K562 (cell line): ENCODE measurements around the gene DRGX. TPM values are rescaled to one million over a fixed set of nuclear protein-coding genes. Genes with fewer than 3 reads are reported as not detected.
A peak's percentile ranks its signal among the peaks of the same experiment; 100 is the strongest.

Experiments
- ATAC-seq: fragments of 200-7000 bp; cut with Tn5 transposase; 3 replicates; pipeline ENCODE4 v1.9.1; 2020; ENCODE audit warnings: moderate library complexity
- BruUV-seq: library from RNA; stranded (reverse); fragments of 400-500 nt; replicated peaks from 2 replicates; lab custom pipeline; 2021; lab: Mats Ljungman, UMichigan
- CTCF ChIA-PET: fragments of 300-600 bp; formaldehyde crosslinking; extraction: SDS; loops from one replicate; lab custom pipeline; 2021; ENCODE audit warnings: low intra/inter-chr PET ratio; lab: Yijun Ruan, JAX
- POLR2A ChIA-PET: fragments of 300-600, 350-650 bp; sonication (Branson Sonifier 250); formaldehyde crosslinking; extraction: SDS; loops from one replicate; lab custom pipeline; 2021; ENCODE audit warnings: antibody characterized with exemption, inconsistent platforms; lab: Yijun Ruan, JAX
- DNase-seq, 4 experiments: peaks; one replicate each; pipeline versions ENCODE4 v3.0.0 to v3.0.0-alpha.2; 2011 to 2018; ENCODE audit warnings: low spot score in 3 of 4, mixed read lengths in 3 of 4; ENCODE audit errors: extremely low read depth in 1 of 4
- FAIRE-seq: peaks from 2 replicates; lab custom pipeline; 2011; peaks lifted over from hg19 to GRCh38; lab: Jason Lieb, UNC
- H2AFZ ChIP-seq: 2 replicates; pipeline ENCODE4 v1.6.0; 2011; ENCODE audit warnings: low read depth, low read length, control low read depth, inconsistent platforms
- H3K27ac ChIP-seq: fragments of 200-600 bp; 3 replicates; pipeline ENCODE4 v1.8.0; 2011; ENCODE audit warnings: low read depth, mild to moderate bottlenecking, control low read depth, inconsistent platforms, low read length, moderate library complexity, mixed read lengths; ENCODE audit errors: extremely low read depth
- H3K27me3 ChIP-seq, 2 experiments: fragments of 300-600 bp in 1 of 2; 2 replicates in 1 of 2; 3 replicates in 1 of 2; pipeline versions ENCODE4 v1.6.0 to v1.8.0; 2011; ENCODE audit warnings: inconsistent platforms in 2 of 2, low read length in 2 of 2, mild to moderate bottlenecking in 1 of 2, mixed read lengths in 1 of 2, moderate library complexity in 1 of 2; ENCODE audit not compliant: control insufficient read depth in 2 of 2, insufficient read depth in 2 of 2
- H3K36me3 ChIP-seq: fragments of 300-600 bp; 3 replicates; pipeline ENCODE4 v1.8.0; 2011; ENCODE audit warnings: mild to moderate bottlenecking, low read length, inconsistent platforms; ENCODE audit not compliant: control insufficient read depth, insufficient read depth
- H3K4me1 ChIP-seq, 2 experiments: fragments of 200-600 bp in 1 of 2; replicated peaks in 1 of 2; 2 replicates in 1 of 2; 3 replicates in 1 of 2; pipeline versions ENCODE4 v1.5.1 to v1.8.0; 2011; ENCODE audit warnings: inconsistent platforms in 2 of 2, low read length in 2 of 2, mild to moderate bottlenecking in 1 of 2, mixed read lengths in 1 of 2, moderate library complexity in 1 of 2; ENCODE audit not compliant: control insufficient read depth in 2 of 2, insufficient read depth in 2 of 2
- H3K4me2 ChIP-seq: 2 replicates; pipeline ENCODE4 v1.6.1; 2011; ENCODE audit warnings: low read length, control low read depth, inconsistent platforms, mixed read lengths; ENCODE audit not compliant: insufficient read depth
- H3K4me3 ChIP-seq: fragments of 200-600 bp; sonication (generic), shearing (Covaris generic); 2 replicates; pipeline ENCODE4 v1.5.1; 2016; ENCODE audit warnings: control low read depth, inconsistent platforms
- H3K79me2 ChIP-seq: fragments of 200-600 bp; 3 replicates; pipeline ENCODE4 v1.8.0; 2011; ENCODE audit warnings: low read length, inconsistent platforms; ENCODE audit not compliant: control insufficient read depth, insufficient read depth
- H3K9ac ChIP-seq, 2 experiments: 2 replicates each; pipeline versions ENCODE4 v1.6.0 to v1.6.1; 2011; ENCODE audit warnings: low read depth in 2 of 2, low read length in 2 of 2, control low read depth in 1 of 2, inconsistent platforms in 1 of 2, mild to moderate bottlenecking in 1 of 2, mixed read lengths in 1 of 2; ENCODE audit not compliant: insufficient read depth in 1 of 2
- H3K9me1 ChIP-seq: one replicate; pipeline ENCODE4 v1.6.0; 2011; ENCODE audit warnings: inconsistent platforms, mild to moderate bottlenecking, low read length, moderate library complexity; ENCODE audit not compliant: control insufficient read depth, insufficient read depth
- H3K9me3 ChIP-seq: replicated peaks from 2 replicates; pipeline ENCODE4 v1.5.1; 2011; ENCODE audit warnings: low read depth, low read length, inconsistent platforms; ENCODE audit not compliant: control insufficient read depth, insufficient read depth
- H4K20me1 ChIP-seq: replicated peaks from 2 replicates; pipeline ENCODE4 v1.6.1; 2011; ENCODE audit warnings: low read length, inconsistent platforms, mixed read lengths; ENCODE audit not compliant: control insufficient read depth, insufficient read depth
- ARHGAP35 ChIP-seq: fragments of 450-650 bp; IDR thresholded peaks from 2 replicates; pipeline ENCODE4 v1.6.1; 2018; ENCODE audit not compliant: partially characterized antibody
- HMGXB4 ChIP-seq: sonication (generic); formaldehyde crosslinking; IDR thresholded peaks from 2 replicates; pipeline ENCODE4 v1.8.1; 2023; ENCODE audit warnings: mild to moderate bottlenecking, missing genetic modification reagents
- IRF2 ChIP-seq: sonication (generic); formaldehyde crosslinking; IDR thresholded peaks from 2 replicates; pipeline ENCODE4 v1.8.1; 2022; ENCODE audit warnings: mild to moderate bottlenecking, missing genetic modification reagents
- KAT2B ChIP-seq: IDR thresholded peaks from one replicate; pipeline ENCODE4 v1.6.1; 2012; ENCODE audit warnings: low read depth, mild to moderate bottlenecking, control low read depth, inconsistent platforms, low read length, moderate library complexity
- MAZ ChIP-seq, 2 experiments: fragments of 450-650 bp in 1 of 2; sonication (generic) in 1 of 2; formaldehyde crosslinking; IDR thresholded peaks in 1 of 2; conservative IDR thresholded peaks in 1 of 2; 2 replicates each; pipeline versions ENCODE4 v1.4.0 to v1.5.0; 2020; ENCODE audit warnings: mild to moderate bottlenecking in 1 of 2, missing genetic modification reagents in 1 of 2
- POLR2AphosphoS2 ChIP-seq: IDR thresholded peaks from 2 replicates; pipeline ENCODE4 v1.6.1; 2012; ENCODE audit warnings: low read length, improper control_type of control experiment
- POLR3A ChIP-seq: IDR thresholded peaks from 2 replicates; pipeline ENCODE4 v1.6.1; 2011; ENCODE audit warnings: borderline replicate concordance, mild to moderate bottlenecking, moderate library complexity; ENCODE audit not compliant: insufficient read length, insufficient read depth; ENCODE audit errors: extremely low read depth
- SP1 ChIP-seq: sonication (generic); formaldehyde crosslinking; IDR thresholded peaks from 2 replicates; pipeline ENCODE4 v1.8.1; 2022; ENCODE audit warnings: mild to moderate bottlenecking, missing genetic modification reagents
- TARDBP ChIP-seq: fragments of 450-650 bp; IDR thresholded peaks from 2 replicates; pipeline ENCODE4 v1.6.1; 2016
- ZNF3 ChIP-seq: fragments of 250-450 bp; sonication (Bioruptor Pico); IDR thresholded peaks from 2 replicates; pipeline ENCODE4 v1.5.0; 2021; ENCODE audit warnings: mild to moderate bottlenecking, moderate library complexity
- ZNF436 ChIP-seq: fragments of 250-450, 450-650 bp; sonication (Bioruptor Pico); formaldehyde crosslinking; IDR thresholded peaks from 2 replicates; pipeline ENCODE4 v1.7.0; 2020; ENCODE audit warnings: mild to moderate bottlenecking
- ZNF586 ChIP-seq: fragments of 450-650 bp; formaldehyde crosslinking; conservative IDR thresholded peaks from 2 replicates; pipeline ENCODE4 v1.4.0; 2020; ENCODE audit warnings: mild to moderate bottlenecking, moderate library complexity
- WGBS: fragments of 100-300 bp; shearing (Covaris generic); methylation state at CpG from one replicate; pipeline ENCODE4 v1.1.6; 2016; ENCODE audit warnings: low coverage, mixed read lengths; ENCODE audit not compliant: insufficient coverage; ENCODE audit errors: missing lambda C conversion rate; 5-methylcytosine and 5-hydroxymethylcytosine counted together
- in situ Hi-C: fragments of 300-500 bp; cut with MboI; formaldehyde crosslinking; loops from 4 replicates; pipeline ENCODE4 v1.15.0; 2018; ENCODE audit warnings: inconsistent platforms, mixed read lengths
- intact Hi-C: fragments of 100-400 bp; cut with micrococcal nuclease; formaldehyde crosslinking; loops from 2 replicates; pipeline ENCODE4 v1.14.2; 2022
- polyA plus RNA-seq, 8 experiments: library from polyadenylated mRNA; depleted of rRNA in 4 of 8; stranded (reverse) in 5 of 8; unstranded in 3 of 8; fragments of >200 nt; fragmentation: Nextera tagmentation in 2 of 8; fragmentation: Illumina TruSeq in 1 of 8; extraction: Ambion mirVana in 2 of 8; extraction: Trizol in 1 of 8; gene quantifications; 2 replicates each; pipeline versions ENCODE4 v1.2.1 to v1.2.3, GENCODE V29; 2011 to 2014; ENCODE audit warnings: inconsistent platforms in 1 of 8, missing spikeins in 1 of 8
- total RNA-seq, 7 experiments: library from RNA; depleted of rRNA in 6 of 7; stranded (reverse); fragments of >200 nt in 6 of 7; fragmentation: Illumina TruSeq in 2 of 7; extraction: Trizol in 2 of 7; gene quantifications; 2 replicates each; pipeline versions ENCODE4 v1.2.1 to v1.2.3, GENCODE V29; 2011 to 2021; ENCODE audit warnings: low replicate concordance in 1 of 7
- TF ChIP-seq, protein P1 (sequence below): fragments of 450-650 bp; IDR thresholded peaks from 2 replicates; pipeline ENCODE4 v1.6.1; 2016; ENCODE audit warnings: antibody characterized with exemption
- TF ChIP-seq, protein P2 (sequence below), 3 experiments: fragments of 200-800 bp in 1 of 3; fragments of 250-450 bp in 1 of 3; fragments of 450-650 bp in 1 of 3; sonication (Bioruptor Pico) in 1 of 3; sonication (Bioruptor generic) in 1 of 3; formaldehyde crosslinking in 1 of 3; IDR thresholded peaks; 2 replicates each; pipeline versions ENCODE4 v1.6.1 to v1.8.0; 2016 to 2022; ENCODE audit warnings: mild to moderate bottlenecking in 2 of 3, missing genetic modification characterization in 2 of 3, missing compliant biosample characterization in 1 of 3, moderate library complexity in 1 of 3

DRGX gene
- total and polyA plus RNA-seq, 9 of the 15 experiments (the other 6 are each of a cell fraction or from before 2014, with no cell fraction given), result not detected

GRCh38 chr10:49417311-49418052, 21.6 kb upstream of the DRGX start:
- Histone ChIP-seq H3K4me1 (0 out of 5 replicates have a peak, but pooled peaks cover 0 to 3% of the 10 kb centered on the region in 2 experiments), H3K9ac (peak overlapping the region in 1 of 2 experiments; percentile 33; a peak in 1 of 4 replicates), H2AFZ (no peak overlapping the region), H3K27me3 (peaks cover 12 to 28% of the 10 kb centered on the region in 2 experiments; a peak in 4 of 5 replicates), H3K36me3 (no peaks in the 10 kb centered on the region), H3K27ac (no peak overlapping the region), H4K20me1 (0 out of 2 replicates have a peak, but pooled peaks cover under 1% of the 10 kb centered on the region), H3K79me2 (no peaks in the 10 kb centered on the region), H3K9me1 (no peaks in the 10 kb centered on the region), H3K4me2 (no peak overlapping the region), H3K9me3 (no peaks in the 10 kb centered on the region), H3K4me3 (no peak overlapping the region)
- ATAC-seq, result peak; percentile 74
- BruUV-seq, result no TSS peak
- ChIA-PET POLR2A (interaction anchor here (0.8 kb wide), 1 partner anchor 1323 kb away, joined by 3 read pairs; no protein-coding TSS in a partner anchor), CTCF (no interaction called here)
- intact Hi-C loops (no loop called here), in situ Hi-C loops (no loop called here)
- no peak for FAIRE-seq
- no peak for DNase-seq
- WGBS, result 5% methylated on average over 27 of the region's 29 CpGs
- TF ChIP-seq KAT2B (no peak), ZNF3 (CRISPR knock-in tag) (no peak), TARDBP (no peak), HMGXB4 (CRISPR knock-in tag) (no peak), POLR3A (no peak), MAZ (CRISPR knock-in tag; conservative IDR thresholded peaks at IDR 0.05 in 1 of 2, IDR thresholded peaks at IDR 0.05 in 1 of 2) (no peak), ZNF586 (CRISPR knock-in tag) (no peak), IRF2 (CRISPR knock-in tag) (no peak), ZNF436 (CRISPR knock-in tag) (no peak), ARHGAP35 (no peak), SP1 (CRISPR knock-in tag) (no peak), POLR2AphosphoS2 (no peak)
- TF ChIP-seq, protein P1, sequence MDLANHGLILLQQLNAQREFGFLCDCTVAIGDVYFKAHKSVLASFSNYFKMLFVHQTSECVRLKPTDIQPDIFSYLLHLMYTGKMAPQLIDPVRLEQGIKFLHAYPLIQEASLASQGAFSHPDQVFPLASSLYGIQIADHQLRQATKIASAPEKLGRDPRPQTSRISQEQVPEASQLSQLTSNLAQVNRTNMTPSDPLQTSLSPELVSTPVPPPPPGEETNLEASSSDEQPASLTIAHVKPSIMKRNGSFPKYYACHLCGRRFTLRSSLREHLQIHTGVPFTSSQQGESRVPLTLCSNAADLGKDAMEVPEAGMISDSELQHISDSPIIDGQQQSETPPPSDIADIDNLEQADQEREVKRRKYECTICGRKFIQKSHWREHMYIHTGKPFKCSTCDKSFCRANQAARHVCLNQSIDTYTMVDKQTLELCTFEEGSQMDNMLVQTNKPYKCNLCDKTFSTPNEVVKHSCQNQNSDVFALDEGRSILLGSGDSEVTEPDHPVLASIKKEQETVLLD, result no peak
- TF ChIP-seq, protein P2, sequence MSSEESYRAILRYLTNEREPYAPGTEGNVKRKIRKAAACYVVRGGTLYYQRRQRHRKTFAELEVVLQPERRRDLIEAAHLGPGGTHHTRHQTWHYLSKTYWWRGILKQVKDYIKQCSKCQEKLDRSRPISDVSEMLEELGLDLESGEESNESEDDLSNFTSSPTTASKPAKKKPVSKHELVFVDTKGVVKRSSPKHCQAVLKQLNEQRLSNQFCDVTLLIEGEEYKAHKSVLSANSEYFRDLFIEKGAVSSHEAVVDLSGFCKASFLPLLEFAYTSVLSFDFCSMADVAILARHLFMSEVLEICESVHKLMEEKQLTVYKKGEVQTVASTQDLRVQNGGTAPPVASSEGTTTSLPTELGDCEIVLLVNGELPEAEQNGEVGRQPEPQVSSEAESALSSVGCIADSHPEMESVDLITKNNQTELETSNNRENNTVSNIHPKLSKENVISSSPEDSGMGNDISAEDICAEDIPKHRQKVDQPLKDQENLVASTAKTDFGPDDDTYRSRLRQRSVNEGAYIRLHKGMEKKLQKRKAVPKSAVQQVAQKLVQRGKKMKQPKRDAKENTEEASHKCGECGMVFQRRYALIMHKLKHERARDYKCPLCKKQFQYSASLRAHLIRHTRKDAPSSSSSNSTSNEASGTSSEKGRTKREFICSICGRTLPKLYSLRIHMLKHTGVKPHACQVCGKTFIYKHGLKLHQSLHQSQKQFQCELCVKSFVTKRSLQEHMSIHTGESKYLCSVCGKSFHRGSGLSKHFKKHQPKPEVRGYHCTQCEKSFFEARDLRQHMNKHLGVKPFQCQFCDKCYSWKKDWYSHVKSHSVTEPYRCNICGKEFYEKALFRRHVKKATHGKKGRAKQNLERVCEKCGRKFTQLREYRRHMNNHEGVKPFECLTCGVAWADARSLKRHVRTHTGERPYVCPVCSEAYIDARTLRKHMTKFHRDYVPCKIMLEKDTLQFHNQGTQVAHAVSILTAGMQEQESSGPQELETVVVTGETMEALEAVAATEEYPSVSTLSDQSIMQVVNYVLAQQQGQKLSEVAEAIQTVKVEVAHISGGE (CRISPR knock-in tag; IDR thresholded peaks at IDR 0.05), result no peak
